Retina (tissue), 1 donor: ENCODE results near the gene ADARB2.

Experiments
- DNase-seq: peaks from one replicate; pipeline ENCODE4 v3.0.0-alpha.2; 2016

ADARB2 gene

DNA sequence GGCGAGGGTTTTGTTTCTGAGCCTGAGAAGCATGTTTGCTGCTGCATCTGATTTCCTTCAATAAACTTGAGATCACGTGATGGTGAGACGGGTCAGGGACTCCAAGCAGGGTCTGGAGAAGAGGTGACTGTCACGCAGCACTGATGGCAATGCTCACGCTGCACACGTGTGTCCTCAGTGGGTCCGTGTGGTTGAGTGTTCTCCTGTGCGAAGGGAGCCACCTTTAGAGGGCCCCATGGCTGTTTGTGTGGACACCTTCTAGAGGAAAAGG, 580.8 kb downstream of the ADARB2 start:
- no peak for DNase-seq

DNA sequence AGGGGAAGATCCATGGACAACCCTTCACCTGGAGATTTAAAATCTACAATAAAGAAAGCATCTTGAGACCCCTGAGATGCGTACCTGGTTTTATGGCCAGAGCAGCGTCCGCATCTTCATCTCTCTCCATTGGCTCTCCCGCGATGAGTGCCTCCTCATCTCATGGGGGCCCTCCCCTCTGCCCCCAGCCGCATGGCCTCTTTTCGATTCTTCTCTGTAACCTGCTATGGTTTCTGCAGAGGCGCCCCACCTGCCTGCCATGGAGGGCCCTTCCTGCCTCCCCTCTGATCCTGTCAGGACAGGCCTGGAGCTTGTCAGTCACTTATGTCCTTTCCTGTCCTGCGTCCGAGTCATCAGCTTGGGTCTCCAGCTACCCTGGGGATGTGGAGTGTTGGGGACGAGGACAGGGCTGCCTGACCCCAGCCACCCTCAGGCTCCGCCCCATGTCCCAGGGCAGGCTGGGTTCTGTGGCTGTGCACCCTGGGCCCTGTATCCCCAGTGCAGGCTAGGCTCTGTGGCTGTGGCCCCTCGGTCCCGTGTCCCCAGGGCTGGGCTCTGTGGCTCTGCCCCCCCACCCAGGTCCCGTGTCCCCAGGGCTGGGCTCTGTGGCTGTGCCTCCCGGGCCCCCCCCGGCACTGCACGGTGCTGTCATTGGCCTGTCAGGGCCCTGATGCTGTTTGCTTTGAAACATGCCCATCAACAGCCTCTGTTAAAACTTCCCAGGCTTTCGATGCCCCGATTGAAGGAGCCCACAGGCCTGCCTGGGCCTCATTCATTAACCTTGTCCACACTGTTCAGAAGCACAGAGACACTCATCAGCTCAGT, 581.3 kb downstream of the ADARB2 start:
- no peak for DNase-seq

GRCh38 chr10:1154531-1155295, 582.6 kb downstream of the ADARB2 start:
- DNase-seq, result no peak

GRCh38 chr10:1153805-1154351, 583.4 kb downstream of the ADARB2 start:
- DNase-seq, result no peak

DNA sequence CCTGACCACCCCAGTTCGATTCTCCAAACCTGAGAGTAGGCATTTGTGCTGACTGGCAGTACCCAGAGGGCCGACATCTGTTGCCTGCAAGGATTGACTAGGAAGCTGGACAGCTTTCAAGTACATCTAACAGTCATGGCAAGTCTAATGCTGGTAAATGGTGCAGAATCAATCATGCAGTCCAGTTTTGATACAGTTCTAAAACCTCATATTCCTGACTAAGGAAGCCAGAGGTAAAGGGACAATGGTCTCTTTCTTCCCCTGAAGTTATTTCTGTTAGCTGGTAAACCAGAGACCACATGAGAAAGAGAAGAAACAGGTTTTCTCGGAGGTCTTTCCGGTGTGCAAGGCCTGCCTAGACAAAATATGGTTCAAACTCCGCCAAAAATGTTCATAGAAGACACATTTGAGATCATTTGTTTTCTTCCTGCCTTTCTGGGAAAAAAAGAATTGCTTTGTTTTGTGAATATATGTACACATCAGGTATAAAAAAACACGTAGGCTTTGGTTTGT, 584.0 kb downstream of the ADARB2 start:
- DNase-seq, result no peak

- no peak for DNase-seq
Observed at GRCh38 chr10:1152386-1153250, 584.7 kb downstream of the ADARB2 start.

GRCh38 chr10:1151076-1152033, 586.0 kb downstream of the ADARB2 start:
- no peak for DNase-seq

DNA sequence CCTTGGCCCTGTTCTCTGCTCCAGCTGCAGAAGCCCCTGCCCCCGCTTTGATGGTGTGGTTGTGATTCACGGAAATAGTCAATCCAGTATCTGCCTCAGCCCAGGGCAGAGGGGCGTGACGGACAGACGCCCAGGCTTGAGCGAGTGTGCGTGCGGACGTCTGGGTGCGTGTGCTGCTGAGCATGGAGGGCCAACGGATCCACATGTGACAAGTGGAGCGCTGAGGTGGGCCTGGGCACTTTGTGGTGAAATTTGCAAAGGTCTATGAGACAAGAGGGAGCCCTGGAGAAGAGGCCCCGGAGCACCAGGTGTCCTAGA, 586.7 kb downstream of the ADARB2 start:
- DNase-seq, result no peak

DNA sequence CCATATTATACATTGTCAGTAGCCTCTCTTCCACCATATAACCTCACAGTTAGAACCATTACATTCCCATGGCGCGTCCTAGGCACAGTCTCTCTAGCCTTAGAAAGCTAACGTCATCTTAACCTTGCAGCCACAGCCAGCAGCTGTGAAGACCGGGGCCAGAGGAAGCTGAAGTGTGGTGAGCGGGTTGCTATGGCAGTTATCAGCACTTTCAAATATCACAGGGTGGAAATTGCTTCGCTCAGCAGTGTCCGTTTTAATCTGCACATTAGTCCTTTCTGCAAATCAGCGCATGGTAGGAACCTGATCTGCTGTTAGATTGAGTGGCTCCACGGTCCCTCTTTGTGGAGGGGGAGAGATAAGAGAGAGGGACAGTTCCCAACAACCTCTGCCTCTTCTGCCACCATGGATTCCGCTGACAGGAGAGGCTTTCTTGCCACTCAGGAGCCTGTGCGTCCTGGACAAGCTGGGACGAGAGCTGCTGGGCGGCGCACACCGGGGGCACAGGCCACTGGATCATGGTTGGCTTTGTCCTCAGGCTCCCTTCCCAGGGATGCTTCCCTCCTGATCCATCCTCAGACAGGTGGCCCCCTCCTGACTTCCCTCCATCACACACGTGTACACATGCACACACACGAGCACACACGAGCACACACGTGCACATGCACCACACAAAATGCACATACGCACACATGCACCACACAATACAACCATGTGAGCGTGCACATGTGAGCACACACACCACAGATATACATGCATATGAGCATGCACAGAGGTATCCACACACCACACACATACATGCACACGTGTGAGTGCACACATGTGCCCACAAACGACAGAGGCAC, 587.3 kb downstream of the ADARB2 start:
- no peak for DNase-seq

GRCh38 chr10:1148855-1149605, 588.3 kb downstream of the ADARB2 start:
- no peak for DNase-seq

GRCh38 chr10:1147810-1148209, 589.5 kb downstream of the ADARB2 start:
- no peak for DNase-seq

GRCh38 chr10:1142596-1142995, 594.7 kb downstream of the ADARB2 start:
- DNase-seq, result no peak

DNA sequence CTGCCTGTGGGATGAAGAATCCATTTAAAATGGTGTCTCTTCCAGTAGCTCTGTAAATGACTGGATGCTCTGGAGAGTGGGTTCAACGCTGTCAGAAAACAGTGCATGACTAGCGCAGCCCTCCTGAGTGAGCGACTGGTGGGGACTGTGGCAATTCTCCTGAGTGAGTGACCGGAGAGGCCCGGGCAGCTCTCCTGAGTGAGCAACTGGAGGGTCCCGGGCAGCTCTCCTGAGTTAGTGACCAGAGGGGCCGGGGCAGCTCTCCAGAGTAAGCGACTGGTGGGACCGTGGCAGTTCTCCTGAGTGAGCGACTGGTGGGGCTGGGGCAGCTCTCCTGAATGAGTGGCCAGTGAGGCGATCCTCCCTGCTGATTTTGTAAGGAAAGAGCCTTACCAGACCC, 595.6 kb downstream of the ADARB2 start:
- no peak for DNase-seq

DNA sequence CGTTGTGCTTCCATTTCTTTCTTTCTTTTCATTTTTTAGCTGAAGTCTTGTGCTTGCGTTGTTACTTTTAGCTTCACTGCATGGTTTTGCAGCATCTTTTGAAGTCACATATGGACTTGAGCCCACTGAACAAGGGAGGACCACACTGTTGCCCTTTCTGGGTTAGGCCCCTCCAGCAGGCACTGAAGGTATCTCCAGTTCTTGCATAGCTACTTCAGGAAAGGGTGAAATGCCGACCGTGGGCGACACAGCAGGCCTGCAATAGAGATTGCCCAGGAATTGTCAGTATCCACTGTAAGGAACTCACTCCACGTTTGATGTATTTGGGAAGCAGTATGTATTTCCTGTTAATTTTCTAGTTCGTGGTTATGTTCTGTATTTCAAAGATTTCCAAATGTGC, 596.1 kb downstream of the ADARB2 start:
- DNase-seq, result no peak

DNA sequence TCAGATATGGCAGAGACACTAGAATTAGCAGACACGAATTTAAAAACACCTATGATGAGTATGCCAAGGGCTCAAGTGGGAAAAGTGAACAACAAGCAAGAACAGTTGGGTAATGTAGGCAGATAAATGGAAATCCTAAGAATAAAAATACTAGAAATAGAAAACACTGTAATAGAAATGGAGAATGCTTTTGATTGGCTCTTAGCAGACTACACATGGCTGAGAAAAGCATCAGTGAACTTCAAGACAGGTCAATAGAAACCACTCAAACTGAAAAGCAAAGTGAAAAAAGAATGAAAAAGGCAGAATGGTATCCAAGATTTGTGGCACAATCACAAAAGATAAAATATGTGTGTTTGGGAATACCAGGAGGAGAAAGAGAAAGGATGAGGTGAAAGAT, 598.8 kb downstream of the ADARB2 start:
- DNase-seq, result no peak

DNA sequence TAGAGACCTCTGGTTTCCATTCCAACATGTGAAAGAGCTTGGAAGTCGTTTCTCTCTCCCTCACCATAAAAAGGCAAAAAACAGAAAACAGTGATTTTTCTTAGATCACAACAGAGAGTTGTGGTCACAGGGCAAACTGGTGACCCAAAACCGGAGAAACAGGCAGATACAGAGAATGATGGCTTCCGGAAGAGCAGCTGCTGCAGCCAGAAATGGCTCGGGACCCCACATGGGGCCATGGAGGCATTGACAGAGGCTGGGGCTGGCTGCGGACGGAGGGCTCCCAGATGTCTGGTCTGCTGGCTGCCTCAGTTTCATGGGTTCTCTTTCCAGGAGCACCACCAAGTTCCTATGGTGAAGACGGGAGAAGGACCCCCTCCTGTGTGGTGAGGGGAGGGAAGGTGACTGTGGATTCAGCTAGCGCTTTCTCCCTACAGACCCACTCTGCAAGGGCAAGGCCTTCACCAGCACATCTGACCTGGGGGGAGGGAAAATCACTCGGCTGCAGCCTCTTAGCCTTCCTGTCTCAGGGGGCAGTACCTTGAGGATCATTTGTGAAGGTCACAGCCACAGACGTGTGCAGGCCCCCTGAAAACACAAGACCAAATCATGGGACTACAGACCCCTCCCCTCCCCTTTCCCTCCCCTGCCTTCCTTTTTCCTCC, 599.7 kb downstream of the ADARB2 start:
- DNase-seq, result no peak

- DNase-seq, result no peak
Observed at GRCh38 chr10:1136268-1136667, 601.1 kb downstream of the ADARB2 start.

- DNase-seq, result no peak
Observed at GRCh38 chr10:1134156-1134555, 603.2 kb downstream of the ADARB2 start.

- no peak for DNase-seq
Observed at GRCh38 chr10:1133495-1134045, 603.8 kb downstream of the ADARB2 start.
